GM18861 (cell line): ENCODE data around the gene FBXO30.

Experiments
- ATAC-seq: cut with Tn5 transposase; IDR thresholded peaks from one replicate; pipeline ENCODE4 v1.9.1; 2021; ENCODE audit not compliant: unreplicated experiment

The FBXO30 gene, protein sequence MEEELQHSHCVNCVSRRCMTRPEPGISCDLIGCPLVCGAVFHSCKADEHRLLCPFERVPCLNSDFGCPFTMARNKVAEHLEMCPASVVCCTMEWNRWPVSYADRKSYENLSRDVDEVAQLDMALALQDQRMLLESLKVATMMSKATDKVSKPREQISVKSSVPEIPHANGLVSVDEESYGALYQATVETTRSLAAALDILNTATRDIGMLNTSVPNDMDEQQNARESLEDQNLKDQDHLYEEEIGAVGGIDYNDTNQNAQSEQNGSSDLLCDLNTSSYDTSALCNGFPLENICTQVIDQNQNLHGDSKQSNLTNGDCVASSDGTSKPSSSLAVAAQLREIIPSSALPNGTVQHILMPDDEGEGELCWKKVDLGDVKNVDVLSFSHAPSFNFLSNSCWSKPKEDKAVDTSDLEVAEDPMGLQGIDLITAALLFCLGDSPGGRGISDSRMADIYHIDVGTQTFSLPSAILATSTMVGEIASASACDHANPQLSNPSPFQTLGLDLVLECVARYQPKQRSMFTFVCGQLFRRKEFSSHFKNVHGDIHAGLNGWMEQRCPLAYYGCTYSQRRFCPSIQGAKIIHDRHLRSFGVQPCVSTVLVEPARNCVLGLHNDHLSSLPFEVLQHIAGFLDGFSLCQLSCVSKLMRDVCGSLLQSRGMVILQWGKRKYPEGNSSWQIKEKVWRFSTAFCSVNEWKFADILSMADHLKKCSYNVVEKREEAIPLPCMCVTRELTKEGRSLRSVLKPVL

DNA sequence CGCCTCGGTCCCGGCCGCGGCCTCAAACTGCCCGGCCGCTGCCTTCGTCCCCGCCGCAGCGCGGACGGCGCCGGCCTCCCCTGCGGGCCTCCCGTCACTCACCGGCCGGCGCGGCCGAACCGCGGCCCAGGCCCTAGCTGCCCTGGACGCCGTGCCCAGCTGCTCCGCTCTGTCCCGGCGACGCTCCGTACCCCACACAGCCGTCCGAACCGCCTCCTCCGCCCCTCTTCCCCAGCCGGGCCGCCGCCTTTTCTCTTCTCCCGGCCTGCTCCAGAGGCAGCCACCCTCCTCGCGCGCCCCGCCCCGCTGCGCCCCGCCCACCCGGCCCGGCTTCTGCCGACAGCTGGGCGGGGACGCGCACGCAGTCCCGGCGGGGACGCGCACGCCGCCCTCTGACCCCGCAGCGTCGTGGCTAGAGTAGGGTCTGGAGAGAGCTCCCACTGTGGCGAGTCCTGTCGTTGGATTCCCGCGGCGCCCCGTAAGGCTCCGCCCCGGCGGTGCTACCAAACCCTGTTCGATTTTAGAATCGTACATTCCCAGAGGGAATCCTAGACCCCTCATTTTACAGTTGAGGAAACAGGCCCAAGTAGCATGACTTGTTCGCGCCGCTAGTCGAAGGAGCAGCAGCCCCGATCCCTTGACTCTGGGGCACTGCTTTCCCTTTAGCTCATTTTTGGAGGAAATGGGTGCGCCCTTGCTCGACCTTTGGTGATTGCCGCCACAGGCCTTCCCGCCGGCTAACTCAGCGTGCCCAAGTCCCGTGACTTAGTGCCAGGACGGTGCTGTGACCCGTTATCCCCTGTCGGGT is at the start of gene FBXO30:
TSS of gene FBXO30 (minus strand) at position 295 of the 808 bp plus-strand sequence. CDS start 8,390 bp downstream, outside the sequence.
- ATAC-seq, result peak; percentile 57

DNA sequence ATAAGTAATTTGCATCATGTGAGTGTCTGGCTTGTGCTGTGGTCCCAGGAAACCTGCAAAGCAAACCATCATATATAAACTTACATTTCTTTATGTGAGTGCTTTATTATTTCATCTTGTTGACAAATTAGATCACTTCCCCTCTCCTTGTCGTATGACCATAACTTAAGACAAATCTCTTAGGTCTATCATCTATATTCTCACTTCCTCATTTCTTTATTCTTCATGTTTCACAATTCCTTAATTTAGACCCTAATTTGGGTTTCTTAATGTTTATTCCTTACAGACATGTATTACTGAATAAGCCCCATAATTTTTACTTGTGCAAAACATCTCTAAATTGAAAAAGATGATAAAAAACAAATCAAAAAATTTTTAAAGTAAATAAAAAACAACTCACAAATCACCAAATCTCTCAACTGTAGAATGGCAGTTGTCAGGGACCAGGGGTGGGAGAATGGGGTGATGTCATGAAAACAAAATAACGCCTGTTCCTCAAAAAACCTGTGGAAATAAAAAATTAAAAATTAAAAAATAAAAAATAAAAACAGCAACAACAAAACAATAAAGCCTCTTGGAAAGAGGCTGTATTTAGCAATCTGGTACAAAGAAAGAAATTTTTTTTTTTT is 49.5 kb upstream of the FBXO30 start:
- ATAC-seq, result peak; percentile 54

DNA sequence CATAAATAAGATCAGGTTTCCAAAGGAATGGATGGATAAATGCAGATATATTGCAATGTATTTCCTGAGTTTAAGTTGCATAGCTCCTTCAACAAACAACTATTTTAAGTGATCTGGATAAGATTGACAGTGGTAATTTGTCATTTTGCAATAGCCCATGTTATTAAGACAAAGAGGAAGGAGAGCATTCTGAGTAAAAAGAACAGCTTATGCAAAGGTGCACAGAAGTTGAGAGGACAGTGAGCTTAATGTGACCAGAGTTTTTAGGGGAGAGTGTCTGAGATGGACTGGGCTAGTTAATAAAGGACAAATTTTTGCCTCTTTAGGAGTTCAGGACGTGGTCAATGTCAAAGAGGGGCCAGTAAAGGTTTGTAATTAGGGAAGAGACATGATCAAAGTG is 48.8 kb upstream of the FBXO30 start:
- no peak for ATAC-seq

DNA sequence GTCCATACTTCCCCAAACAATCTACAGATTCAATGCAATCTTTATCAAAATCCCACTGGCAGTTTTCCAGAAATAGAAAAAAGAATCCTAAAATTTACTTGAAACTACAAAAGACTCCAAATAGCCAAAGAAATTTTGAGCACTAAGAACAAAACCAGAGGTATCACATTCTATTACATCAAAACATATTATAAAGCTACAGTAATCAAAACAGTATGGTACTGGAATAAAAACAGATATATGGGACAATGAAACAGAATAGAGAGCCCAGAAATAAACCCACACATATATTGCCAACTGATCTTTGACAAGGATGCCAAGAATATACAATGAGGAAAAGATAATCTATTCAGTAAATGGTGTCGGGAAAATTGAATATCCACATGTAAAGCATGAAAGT is 46.0 kb upstream of the FBXO30 start:
- no peak for ATAC-seq

DNA sequence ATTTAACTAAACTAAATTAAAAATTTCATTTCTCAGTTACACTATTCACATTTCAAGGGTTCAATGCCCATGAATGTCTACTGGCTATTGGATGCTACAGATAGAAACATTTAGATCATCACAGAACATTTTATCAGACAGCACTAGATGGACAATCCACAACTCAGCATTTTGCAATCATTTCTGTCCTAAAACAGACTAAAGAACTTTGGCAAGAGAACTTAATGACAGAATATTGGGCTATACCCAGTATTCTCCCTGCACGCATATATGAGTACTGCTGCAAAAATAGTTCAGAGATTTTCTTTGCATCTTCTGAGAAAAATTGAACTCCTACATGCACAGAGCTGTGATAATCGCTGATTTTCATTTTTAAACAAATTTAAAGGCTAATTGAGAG is 36.1 kb upstream of the FBXO30 start:
- ATAC-seq, result no peak

DNA sequence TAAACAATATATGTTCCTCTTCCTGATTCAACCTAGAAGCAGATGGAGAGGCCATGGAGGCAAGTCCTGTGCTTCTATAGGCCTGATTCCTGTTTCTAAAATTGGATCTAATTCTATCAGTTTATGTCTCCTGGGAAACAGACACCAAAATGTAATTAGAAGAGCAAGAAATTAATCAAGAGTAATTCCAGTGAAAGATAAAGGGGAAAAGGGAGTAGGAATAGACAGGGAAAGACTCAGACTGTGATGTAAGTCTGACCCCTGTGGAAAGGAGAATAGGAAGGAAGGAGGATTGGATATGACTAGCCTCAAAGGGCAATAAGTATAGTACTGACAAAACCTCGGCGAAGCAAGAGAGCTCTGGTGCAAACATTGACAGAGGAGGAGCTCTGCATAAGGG is 33.9 kb upstream of the FBXO30 start:
- no peak for ATAC-seq

DNA sequence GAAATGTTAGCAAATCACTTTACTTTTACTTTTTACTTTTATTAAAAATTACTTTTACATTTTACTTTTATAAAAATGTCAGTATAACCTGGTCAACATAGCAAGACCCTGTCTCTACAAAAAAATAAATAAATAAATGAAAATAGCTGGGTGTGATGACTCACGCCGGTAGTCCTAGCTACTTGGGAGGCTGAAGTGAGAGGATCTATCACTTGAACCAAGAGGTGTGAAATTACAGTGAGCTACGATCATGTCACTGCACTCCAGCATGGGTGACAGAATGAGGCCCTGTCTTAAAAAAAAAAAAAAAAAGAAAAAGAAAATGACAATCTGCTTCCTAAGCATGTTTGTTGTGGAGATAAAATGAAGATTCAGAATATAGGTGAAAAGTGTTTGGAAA is 31.0 kb upstream of the FBXO30 start:
- no peak for ATAC-seq

DNA sequence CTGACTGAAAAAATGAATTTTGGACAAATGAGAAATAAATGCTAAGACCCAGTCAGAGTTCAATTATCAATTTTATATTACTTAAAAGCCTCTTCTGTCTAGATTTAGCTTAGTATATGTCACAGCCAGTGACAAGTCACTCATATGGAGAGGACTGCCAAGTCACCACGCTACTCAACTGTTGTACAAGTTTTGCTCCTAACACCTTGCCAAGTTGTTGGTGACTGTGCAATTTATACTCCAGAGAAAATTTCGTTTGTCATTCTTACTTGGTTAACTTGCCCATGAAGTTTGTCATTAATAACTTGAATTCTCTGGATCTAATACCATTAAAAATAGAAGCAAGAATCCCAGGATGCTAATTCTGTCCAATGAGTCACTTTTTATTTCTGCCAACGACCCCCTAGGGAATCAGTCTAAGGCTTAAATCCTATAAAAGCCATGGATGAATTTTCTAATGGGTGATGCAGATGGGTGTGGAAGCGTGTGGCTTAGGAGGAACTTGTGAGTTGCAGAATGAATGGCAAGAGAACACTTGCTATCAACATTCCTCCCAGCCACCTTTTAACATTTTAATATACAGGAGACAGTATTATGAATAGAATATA is 30.4 kb upstream of the FBXO30 start:
- no peak for ATAC-seq

DNA sequence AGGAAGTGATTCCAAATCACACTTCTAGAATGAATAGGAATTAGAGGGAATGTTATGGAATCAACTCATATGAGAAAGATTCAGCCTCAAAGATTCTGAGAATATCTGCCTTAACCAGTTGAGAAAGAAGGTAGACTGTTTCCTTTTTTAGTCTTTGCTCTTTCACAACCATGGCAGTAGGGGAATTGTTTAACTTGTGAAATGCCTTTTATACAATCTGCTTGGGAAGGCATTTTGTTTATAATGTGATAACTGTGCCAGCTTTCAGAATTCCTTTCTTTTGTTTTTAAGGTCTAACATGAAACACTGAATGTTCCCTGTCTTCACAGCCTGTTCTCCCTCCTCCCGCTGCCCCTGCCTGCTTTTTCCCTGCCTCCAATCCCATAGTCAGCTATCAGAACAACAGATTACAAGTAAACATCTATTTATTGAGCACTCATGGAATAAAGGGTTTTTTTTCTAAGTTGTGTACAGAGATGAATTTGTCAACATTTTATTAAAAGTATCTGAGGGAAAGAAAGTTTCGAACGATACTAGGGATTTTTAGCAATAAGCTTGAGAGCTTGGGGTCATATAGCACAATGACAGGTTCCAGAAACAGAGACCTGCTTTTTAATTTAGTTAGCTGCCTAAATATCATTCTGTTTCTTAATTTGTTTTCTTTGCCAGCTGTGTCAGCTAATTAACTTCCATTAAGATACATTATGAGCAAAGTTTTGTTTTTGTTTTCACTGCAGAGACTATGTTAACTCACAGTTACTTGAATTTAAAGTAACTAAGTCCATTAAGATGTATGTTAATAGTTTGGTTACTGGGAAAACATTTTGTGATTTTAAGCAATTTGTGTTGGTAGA is 28.3 kb upstream of the FBXO30 start:
- no peak for ATAC-seq

DNA sequence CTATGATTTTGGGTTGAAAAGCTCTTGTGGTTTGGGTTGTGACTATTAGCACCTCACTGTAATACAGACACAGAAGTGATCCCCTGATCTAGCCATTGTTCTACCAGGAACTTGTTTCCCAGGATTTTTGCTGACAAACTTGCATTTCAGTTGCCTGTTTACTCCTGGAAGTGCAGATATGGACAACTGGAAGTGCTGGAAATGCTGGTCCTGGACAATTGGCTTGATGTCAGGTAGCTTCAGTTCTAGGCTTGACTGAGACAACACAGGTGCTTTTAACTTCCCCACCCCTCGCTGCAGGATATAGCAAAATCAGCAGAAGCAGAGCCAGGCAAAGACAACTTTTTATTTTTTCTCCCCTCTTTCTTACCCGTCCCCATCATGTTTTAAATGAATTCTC is 27.1 kb upstream of the FBXO30 start:
- no peak for ATAC-seq

DNA sequence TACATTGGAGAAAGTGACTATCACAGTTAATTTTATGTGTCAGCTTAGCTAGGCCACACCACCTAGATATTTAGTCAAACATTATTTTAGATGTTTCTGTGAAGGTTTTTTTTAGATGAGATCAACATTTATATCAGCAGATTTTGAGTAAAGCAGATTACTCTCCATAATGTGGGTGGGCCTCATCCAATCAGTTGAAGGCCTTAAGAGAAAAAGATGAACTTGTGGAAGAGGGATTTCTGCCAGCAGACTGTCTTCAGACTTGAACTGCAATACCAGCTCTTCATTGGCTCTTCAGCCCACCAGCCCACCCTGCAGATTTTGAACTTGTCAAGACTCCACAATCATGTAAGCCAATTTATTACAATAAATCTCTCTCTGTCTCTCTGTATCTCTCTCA is 25.1 kb upstream of the FBXO30 start:
- no peak for ATAC-seq

DNA sequence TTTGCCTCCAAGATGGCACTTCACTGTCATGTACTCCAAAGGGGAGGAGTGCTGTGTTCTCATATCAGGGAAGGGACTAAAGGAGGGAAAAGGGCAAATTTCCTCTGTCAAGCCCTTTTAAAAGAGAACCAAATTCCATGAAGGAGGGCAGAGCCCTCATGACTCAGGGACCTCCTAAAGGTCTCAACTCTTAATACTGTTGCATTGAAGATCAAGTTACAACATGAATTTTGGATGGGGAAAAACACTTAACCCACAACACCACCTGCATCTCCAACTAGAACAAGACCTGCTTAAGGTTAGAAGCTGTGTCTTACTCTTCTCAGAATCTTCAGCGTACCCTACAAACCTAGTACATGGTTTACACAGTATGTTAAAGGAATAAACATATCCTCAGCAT is 23.7 kb upstream of the FBXO30 start:
- ATAC-seq, result no peak

DNA sequence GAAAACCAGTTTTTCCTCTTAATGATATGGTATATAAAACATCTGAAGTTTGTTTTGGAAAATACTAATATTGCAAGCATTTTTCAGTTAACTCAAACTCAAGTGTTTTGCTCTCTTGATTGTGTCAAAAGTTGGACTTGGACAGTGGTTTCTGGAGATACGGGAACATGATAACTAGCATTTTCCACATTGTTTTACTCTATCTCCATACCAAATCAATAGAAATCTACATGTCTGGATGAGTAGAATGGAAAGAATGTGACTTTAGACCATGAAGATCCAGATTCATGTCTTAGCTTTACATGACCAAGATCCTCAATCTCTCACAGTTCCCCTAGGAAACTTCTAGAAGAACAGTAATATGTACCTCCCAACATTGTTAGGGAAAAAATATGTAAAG is 22.2 kb upstream of the FBXO30 start:
- no peak for ATAC-seq

DNA sequence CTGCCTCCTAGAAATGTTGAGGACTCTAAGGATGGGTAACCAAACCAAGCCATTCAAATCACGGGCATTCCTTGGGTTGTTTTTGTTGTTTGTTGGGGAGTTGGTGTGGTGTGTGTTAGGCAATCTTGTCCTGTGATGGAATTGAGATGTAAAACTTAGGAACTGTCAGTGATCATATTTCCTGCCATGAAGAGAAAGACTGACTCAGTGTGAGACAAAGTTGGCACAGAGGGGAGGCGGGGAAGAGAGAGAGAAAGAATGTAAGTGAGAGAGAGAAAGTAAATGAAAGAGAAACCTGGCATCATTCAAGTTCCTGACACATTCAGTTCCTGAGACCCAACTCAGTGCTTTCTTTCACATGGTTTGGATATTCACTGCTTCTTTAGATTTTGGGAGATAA is 21.6 kb upstream of the FBXO30 start:
- no peak for ATAC-seq

DNA sequence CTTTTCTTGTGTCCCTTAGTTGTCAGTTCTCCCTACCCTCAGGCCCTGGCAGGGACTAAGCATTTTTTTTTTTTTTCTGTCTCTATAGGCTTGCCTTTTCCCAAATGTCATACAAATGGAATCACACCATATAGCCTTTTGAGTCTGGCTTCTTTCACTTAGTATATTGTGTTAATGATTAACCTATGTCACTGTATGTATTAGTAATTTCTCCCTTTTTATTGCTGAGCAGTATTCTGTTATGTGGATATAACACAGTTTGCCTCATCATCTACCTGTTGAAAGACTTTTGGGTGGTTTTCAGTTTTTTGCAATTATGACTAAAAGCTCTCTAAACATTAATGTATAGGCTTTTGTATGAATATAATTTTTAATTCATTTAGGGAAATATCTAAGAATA is 16.0 kb upstream of the FBXO30 start:
- ATAC-seq, result no peak

DNA sequence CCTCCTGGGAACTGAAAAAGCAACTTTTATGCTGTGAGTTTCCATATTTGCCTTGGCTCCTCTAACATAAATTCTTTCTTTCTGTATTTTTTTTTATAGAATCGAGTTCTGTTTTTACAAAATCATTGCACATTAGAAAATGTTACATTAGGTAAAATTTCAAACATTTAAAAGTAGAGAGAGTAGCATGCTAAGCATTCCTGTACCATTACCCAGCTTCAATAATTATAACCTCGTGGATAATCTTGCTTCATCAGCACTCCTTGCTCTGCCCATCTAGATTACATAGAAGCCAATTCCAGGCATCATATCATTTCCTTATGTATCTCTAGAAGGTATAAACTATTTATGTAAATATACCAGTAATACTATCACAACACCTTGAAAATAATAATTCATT is 15.4 kb upstream of the FBXO30 start:
- no peak for ATAC-seq

DNA sequence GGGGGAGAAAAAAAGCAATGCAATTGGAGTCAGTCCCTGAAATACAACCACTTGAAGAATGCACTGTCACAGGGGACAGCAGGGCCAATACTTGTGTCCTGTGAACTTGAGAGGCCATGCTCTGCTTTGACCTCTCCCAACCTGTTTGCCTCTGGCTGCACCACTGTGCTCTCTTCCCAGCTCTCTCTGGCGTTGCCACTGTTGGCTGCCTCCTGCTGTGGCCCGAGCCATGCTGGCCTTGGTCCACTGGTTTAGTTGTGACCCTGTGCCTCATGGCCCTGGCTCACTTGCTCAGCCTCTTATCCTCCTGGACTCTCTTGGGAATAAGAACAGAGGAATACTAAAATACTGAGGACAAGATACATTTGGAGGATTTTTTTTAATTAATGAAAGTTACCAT is 14.5 kb upstream of the FBXO30 start:
- ATAC-seq, result no peak

DNA sequence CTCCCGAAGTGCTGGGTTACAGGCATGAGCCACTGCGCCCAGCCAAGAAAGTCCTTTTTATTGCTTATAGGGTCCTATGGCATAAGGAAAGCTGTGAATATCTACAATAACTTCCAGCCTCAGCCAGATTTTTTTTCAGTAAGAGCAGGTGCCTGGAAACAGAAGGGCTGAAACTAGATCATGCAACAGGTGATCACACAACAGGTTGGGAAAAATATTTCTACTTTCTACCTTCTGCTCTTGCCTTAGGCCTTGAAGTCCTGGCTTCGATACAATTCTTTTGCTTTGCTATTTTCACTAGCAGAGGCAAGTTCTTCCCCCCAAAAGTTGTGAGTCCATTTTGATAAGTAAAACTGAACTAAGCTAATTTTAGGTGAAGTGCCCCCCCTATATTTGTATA is 9.7 kb upstream of the FBXO30 start:
- ATAC-seq, result no peak

DNA sequence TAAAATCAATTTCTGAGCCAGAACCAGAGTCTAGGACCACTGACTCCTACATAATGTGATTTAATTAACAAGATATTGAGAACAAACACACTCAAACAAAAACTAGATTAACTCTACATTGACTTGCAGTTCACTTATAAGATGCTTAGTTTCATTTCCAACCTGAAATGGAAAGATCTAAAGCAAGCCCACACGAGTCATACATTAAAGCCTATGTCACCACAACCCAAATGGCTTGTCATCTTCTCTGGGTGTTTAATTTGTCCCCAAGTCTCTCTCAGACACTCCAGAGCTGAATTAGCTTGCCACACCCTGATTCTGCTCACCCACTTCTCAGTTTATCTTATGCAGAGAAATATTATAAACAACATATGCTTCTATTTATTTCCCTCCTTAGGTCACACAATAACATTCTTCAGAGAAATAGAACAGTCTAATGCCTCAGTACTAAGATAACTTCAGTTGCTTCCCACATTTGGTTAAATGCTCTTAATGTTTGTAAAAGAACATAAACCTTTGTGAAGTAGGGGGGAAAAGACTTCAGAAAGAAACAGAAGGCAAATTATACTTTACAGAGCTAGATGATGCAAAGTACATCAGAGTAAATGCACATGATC is 8.8 kb upstream of the FBXO30 start:
- no peak for ATAC-seq
